Endothelial cell of umbilical vein (primary cell): Measurements from ENCODE around the gene NUAK1. TPM values are rescaled to one million over a fixed set of nuclear protein-coding genes. Genes with fewer than 3 reads are reported as not detected.
"Not testable (repeated sequence)": the region's sequence is repeated elsewhere in the genome, so short reads cannot be mapped to it uniquely, and the experiment has no call there.

ENCODE experiments used
- BruUV-seq: library from RNA; stranded (reverse); fragments of 400-500 nt; replicated peaks from 2 replicates; lab custom pipeline; 2021; lab: Mats Ljungman, UMichigan
- CTCF ChIA-PET: fragments of 300-600, 350-600 bp; sonication (Branson Sonifier 250); formaldehyde crosslinking; loops from one replicate; lab custom pipeline; 2021; ENCODE audit warnings: antibody characterized with exemption, inconsistent platforms; lab: Charles Lee
- POLR2A ChIA-PET: fragments of 300-600, 350-600 bp; sonication (Branson Sonifier 250); formaldehyde crosslinking; loops from one replicate; lab custom pipeline; 2021; ENCODE audit warnings: antibody characterized with exemption, inconsistent platforms; lab: Charles Lee
- DNase-seq: peaks from one replicate; pipeline ENCODE4 v3.0.0-alpha.2; 2011; ENCODE audit warnings: low read depth, low spot score
- FAIRE-seq: peaks from 2 replicates; lab custom pipeline; 2011; peaks lifted over from hg19 to GRCh38; lab: Jason Lieb, UNC
- H2AFZ ChIP-seq: 2 replicates; pipeline ENCODE4 v1.6.0; 2012; ENCODE audit warnings: low read depth, low read length, control low read depth, inconsistent platforms
- H3K27ac ChIP-seq: 2 replicates; pipeline ENCODE4 v1.5.1; 2011; ENCODE audit warnings: low read depth, mild to moderate bottlenecking, control low read depth, low read length, moderate library complexity; ENCODE audit not compliant: insufficient read depth
- H3K27me3 ChIP-seq, 2 experiments: 2 replicates each; pipeline versions ENCODE4 v1.6.0 to v1.6.1; 2011; ENCODE audit warnings: low read length in 2 of 2, mixed read lengths in 1 of 2; ENCODE audit not compliant: control insufficient read depth in 2 of 2, insufficient read depth in 2 of 2
- H3K36me3 ChIP-seq, 2 experiments: 2 replicates in 1 of 2; 3 replicates in 1 of 2; pipeline ENCODE4 v1.5.1; 2011; ENCODE audit warnings: low read length in 2 of 2, mild to moderate bottlenecking in 1 of 2, moderate library complexity in 1 of 2; ENCODE audit not compliant: control insufficient read depth in 2 of 2, insufficient read depth in 2 of 2; ENCODE audit errors: extremely low read depth in 1 of 2
- H3K4me1 ChIP-seq: 3 replicates; pipeline ENCODE4 v1.5.1; 2011; ENCODE audit warnings: mild to moderate bottlenecking, low read length; ENCODE audit not compliant: control insufficient read depth, insufficient read depth; ENCODE audit errors: extremely low read depth
- H3K4me2 ChIP-seq: 2 replicates; pipeline ENCODE4 v1.6.1; 2011; ENCODE audit warnings: low read length, control low read depth, mixed read lengths; ENCODE audit not compliant: insufficient read depth
- H3K4me3 ChIP-seq, 3 experiments: fragments of 200-600 bp in 1 of 3; sonication (generic), shearing (Covaris generic) in 1 of 3; replicated peaks in 1 of 3; 2 replicates each; pipeline ENCODE4 v1.5.1; 2011 to 2016; ENCODE audit warnings: control low read depth in 3 of 3, low read length in 3 of 3, mild to moderate bottlenecking in 2 of 3, inconsistent platforms in 1 of 3, low read depth in 1 of 3, moderate library complexity in 1 of 3; ENCODE audit not compliant: insufficient read depth in 1 of 3
- H3K79me2 ChIP-seq: 2 replicates; pipeline ENCODE4 v1.6.0; 2012; ENCODE audit warnings: low read length, inconsistent platforms; ENCODE audit not compliant: control insufficient read depth, insufficient read depth
- H3K9ac ChIP-seq: replicated peaks from 2 replicates; pipeline ENCODE3; 2011; ENCODE audit warnings: low read length, control low read depth; ENCODE audit not compliant: insufficient read depth; ENCODE audit errors: extremely low read depth
- H3K9me1 ChIP-seq: replicated peaks from 3 replicates; pipeline ENCODE4 v1.6.0; 2011; ENCODE audit warnings: mild to moderate bottlenecking, low read length; ENCODE audit not compliant: control insufficient read depth, insufficient read depth; ENCODE audit errors: extremely low read depth
- H3K9me3 ChIP-seq: replicated peaks from 2 replicates; pipeline ENCODE4 v1.5.1; 2012; ENCODE audit warnings: low read length, inconsistent platforms; ENCODE audit not compliant: control insufficient read depth, insufficient read depth
- H4K20me1 ChIP-seq: replicated peaks from 2 replicates; pipeline ENCODE3; 2011; ENCODE audit warnings: mild to moderate bottlenecking, low read length; ENCODE audit not compliant: control insufficient read depth, insufficient read depth; ENCODE audit errors: extremely low read depth
- EZH2 ChIP-seq: IDR thresholded peaks from 2 replicates; pipeline ENCODE4 v1.6.1; 2012; ENCODE audit warnings: borderline replicate concordance, low read depth, mild to moderate bottlenecking, moderate library complexity, low read length, inconsistent platforms; ENCODE audit not compliant: severe bottlenecking
- FOS ChIP-seq: IDR thresholded peaks from 2 replicates; pipeline ENCODE4 v1.6.1; 2011; ENCODE audit warnings: mild to moderate bottlenecking, low read length, moderate library complexity, borderline replicate concordance; ENCODE audit not compliant: insufficient read depth
- GATA2 ChIP-seq: IDR thresholded peaks from 2 replicates; pipeline ENCODE4 v1.7.0; 2011; ENCODE audit warnings: low read depth, mild to moderate bottlenecking, moderate library complexity, mixed read lengths, low read length; ENCODE audit not compliant: insufficient read length, insufficient read depth
- JUN ChIP-seq: IDR thresholded peaks from 2 replicates; pipeline ENCODE4 v1.6.1; 2011; ENCODE audit warnings: borderline replicate concordance, low read depth; ENCODE audit not compliant: insufficient read length, insufficient read depth
- MYC ChIP-seq: IDR thresholded peaks from one replicate; pipeline ENCODE4 v1.6.1; 2011; ENCODE audit warnings: mild to moderate bottlenecking, low read depth, low read length
- POLR2A ChIP-seq: IDR thresholded peaks from 2 replicates; pipeline ENCODE4 v1.6.1; 2012; ENCODE audit warnings: low read depth, mild to moderate bottlenecking, control low read depth, low read length
- POLR2AphosphoS5 ChIP-seq: IDR thresholded peaks from 2 replicates; pipeline ENCODE4 v1.6.1; 2012; ENCODE audit warnings: low read depth, mild to moderate bottlenecking, control low read depth, low read length, moderate library complexity; ENCODE audit not compliant: insufficient read depth
- dilution Hi-C: fragments of 300-500 bp; cut with MboI; formaldehyde crosslinking; loops from one replicate; pipeline ENCODE4 v1.15.0; 2019; ENCODE audit warnings: low sequenced_read_pairs; ENCODE audit not compliant: extremely low pct_ligation_motif_present
- intact Hi-C: fragments of 100-400 bp; cut with micrococcal nuclease; formaldehyde crosslinking; loops from one replicate; pipeline ENCODE4 v1.10.0; 2022
- polyA plus RNA-seq, 4 experiments: library from polyadenylated mRNA; depleted of rRNA in 3 of 4; stranded (reverse) in 3 of 4; unstranded in 1 of 4; fragments of >200 nt; gene quantifications; 2 replicates each; pipeline versions ENCODE4 v1.2.1 to v1.2.3, GENCODE V29; 2011 to 2012; ENCODE audit warnings: missing spikeins in 1 of 4
- total RNA-seq: library from RNA; stranded (reverse); gene quantifications from 2 replicates; pipeline ENCODE4 v1.2.3, GENCODE V29; 2021
- TF ChIP-seq, protein P1 (sequence below), 2 donors: IDR thresholded peaks; 1 replicate in 1 of 2; 2 replicates in 1 of 2; pipeline ENCODE4 v1.5.1; 2011; ENCODE audit warnings: low read length in 2 of 2, mild to moderate bottlenecking in 2 of 2, moderate library complexity in 2 of 2, control low read depth in 1 of 2, inconsistent platforms in 1 of 2, low read depth in 1 of 2; ENCODE audit not compliant: insufficient read depth in 1 of 2; ENCODE audit errors: extremely low read depth in 1 of 2
- TF ChIP-seq, protein P2 (sequence below): IDR thresholded peaks from 2 replicates; pipeline ENCODE4 v1.6.1; 2011; ENCODE audit not compliant: insufficient read depth, insufficient read length

Gene NUAK1
- total and polyA plus RNA-seq, 2 donors (not counting 3 experiments of a cell fraction or from before 2014, with no cell fraction given) = 34.2 to 39.7 TPM

DNA sequence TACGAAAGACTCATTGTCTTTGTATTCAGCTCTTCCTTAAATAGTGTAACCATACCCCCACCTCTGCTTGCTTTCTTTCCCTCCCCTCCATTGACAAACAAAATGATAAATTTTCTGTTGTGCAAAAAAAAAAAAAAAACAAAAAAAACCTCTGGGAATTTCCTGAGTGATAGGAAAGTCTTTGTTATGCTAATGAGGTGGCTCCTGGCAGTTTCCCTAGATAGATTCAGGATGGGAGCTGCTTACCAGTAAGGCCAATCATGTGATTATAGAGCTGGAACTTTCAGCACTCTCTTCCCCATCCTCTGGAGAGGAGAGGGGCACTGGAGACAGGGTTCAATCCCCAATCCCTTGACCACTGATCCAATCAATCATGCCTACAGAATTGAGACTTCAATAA lies 120.5 kb downstream of the NUAK1 start:
- dilution Hi-C loops (no loop called here), intact Hi-C loops (no loop called here)
- no peaks in the 10 kb centered on the region for H3K9me3 ChIP-seq
- H3K4me1 ChIP-seq = peaks cover 22% of the 10 kb centered on the region
- no peaks in the 10 kb centered on the region for H3K36me3 ChIP-seq
- CTCF ChIA-PET = interaction anchor here (1.0 kb wide), 1 partner anchor 13 kb away, joined by 3 read pairs; no protein-coding TSS in a partner anchor
- no TSS peak for BruUV-seq
- H3K79me2 ChIP-seq = no peaks in the 10 kb centered on the region
- no peak overlapping the region for H2AFZ ChIP-seq
- H4K20me1 ChIP-seq = no peaks in the 10 kb centered on the region
- no peak for FAIRE-seq
- H3K9me1 ChIP-seq = no peaks in the 10 kb centered on the region
- no peak overlapping the region for H3K4me3 ChIP-seq
- no peak overlapping the region for H3K27ac ChIP-seq
- no peak overlapping the region for H3K4me2 ChIP-seq
- TF ChIP-seq EZH2 (no peak), JUN (no peak), FOS (no peak), POLR2A (no peak), GATA2 (no peak), MYC (no peak), POLR2AphosphoS5 (no peak)
- TF ChIP-seq, protein P1, sequence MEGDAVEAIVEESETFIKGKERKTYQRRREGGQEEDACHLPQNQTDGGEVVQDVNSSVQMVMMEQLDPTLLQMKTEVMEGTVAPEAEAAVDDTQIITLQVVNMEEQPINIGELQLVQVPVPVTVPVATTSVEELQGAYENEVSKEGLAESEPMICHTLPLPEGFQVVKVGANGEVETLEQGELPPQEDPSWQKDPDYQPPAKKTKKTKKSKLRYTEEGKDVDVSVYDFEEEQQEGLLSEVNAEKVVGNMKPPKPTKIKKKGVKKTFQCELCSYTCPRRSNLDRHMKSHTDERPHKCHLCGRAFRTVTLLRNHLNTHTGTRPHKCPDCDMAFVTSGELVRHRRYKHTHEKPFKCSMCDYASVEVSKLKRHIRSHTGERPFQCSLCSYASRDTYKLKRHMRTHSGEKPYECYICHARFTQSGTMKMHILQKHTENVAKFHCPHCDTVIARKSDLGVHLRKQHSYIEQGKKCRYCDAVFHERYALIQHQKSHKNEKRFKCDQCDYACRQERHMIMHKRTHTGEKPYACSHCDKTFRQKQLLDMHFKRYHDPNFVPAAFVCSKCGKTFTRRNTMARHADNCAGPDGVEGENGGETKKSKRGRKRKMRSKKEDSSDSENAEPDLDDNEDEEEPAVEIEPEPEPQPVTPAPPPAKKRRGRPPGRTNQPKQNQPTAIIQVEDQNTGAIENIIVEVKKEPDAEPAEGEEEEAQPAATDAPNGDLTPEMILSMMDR (IDR thresholded peaks at IDR 0.05; ENCODE audit: extremely low read depth in 1 of 2, insufficient read depth in 1 of 2, low read depth in 1 of 2, low read length in 2 of 2) = no peak
- TF ChIP-seq, protein P2, sequence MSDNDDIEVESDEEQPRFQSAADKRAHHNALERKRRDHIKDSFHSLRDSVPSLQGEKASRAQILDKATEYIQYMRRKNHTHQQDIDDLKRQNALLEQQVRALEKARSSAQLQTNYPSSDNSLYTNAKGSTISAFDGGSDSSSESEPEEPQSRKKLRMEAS = no peak
- no peaks in the 10 kb centered on the region for H3K27me3 ChIP-seq
- H3K9ac ChIP-seq = no peak overlapping the region
- no peak for DNase-seq
- POLR2A ChIA-PET = no interaction called here

DNA sequence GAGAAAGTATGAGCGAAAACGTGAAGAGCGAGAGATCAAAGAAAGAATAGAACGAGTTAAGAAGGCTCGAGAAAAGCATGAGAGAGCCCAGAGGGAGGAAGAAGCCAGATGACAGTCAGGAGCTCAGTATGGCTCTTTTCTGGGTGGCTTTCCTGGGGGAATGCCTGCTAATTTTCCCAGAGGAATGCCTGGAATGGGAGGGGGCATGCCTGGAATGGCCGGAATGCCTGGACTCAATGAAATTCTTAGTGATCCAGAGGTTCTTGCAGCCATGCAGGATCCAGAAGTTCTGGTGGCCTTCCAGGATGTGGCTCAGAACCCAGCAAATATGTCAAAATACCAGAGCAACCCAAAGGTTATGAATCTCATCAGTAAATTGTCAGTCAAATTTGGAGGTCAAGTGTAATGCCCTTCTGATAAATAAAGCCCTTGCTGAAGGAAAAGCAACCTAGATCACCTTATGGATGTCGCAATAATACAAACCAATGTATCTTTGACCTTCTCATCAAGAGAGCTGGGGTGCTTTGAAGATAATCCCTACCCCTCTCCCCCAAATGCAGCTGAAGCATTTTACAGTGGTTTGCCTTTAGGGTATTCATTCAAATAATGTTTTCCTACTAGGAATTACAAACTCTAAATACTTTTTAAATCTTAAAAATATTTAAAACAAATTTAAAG lies 122.0 kb downstream of the NUAK1 start:
- H3K4me3 ChIP-seq, H4K20me1 ChIP-seq, H3K4me2 ChIP-seq, H3K79me2 ChIP-seq, H3K9me1 ChIP-seq, intact Hi-C loops, DNase-seq, H2AFZ ChIP-seq, H3K27me3 ChIP-seq, BruUV-seq, FAIRE-seq, H3K36me3 ChIP-seq, H3K9me3 ChIP-seq, POLR2A ChIA-PET, H3K9ac ChIP-seq, H3K27ac ChIP-seq, dilution Hi-C loops: not testable (repeated sequence)
- peaks cover 12% of the 10 kb centered on the region for H3K4me1 ChIP-seq
- CTCF ChIA-PET = interaction anchor here (1.8 kb wide), 1 partner anchor 120 kb away, joined by 4 read pairs; no protein-coding TSS in a partner anchor
